HG03103 (cell line): ENCODE results near the gene KRT15.

Experiments used
- ATAC-seq: cut with Tn5 transposase; IDR thresholded peaks from one replicate; pipeline ENCODE4 v1.9.1; 2021; ENCODE audit warnings: low read depth; ENCODE audit not compliant: unreplicated experiment

The KRT15 gene

GRCh38 chr17:41505809-41506767 lies 12.6 kb downstream of the KRT15 start:
- ATAC-seq, result no peak

GRCh38 chr17:41505007-41505808 lies 13.5 kb downstream of the KRT15 start, which contains the start of gene KRT13:
Gene KRT13, minus strand, starts transcription at chr17:41505612. Its CDS starts 62 bp downstream, at chr17:41505550.
- no peak for ATAC-seq

GRCh38 chr17:41504246-41504977 lies 14.3 kb downstream of the KRT15 start:
- ATAC-seq, result no peak

GRCh38 chr17:41503202-41503601 lies 15.5 kb downstream of the KRT15 start:
- no peak for ATAC-seq

GRCh38 chr17:41500131-41500911 lies 18.4 kb downstream of the KRT15 start:
- ATAC-seq, result no peak

GRCh38 chr17:41499714-41500113 lies 19.0 kb downstream of the KRT15 start:
- no peak for ATAC-seq

GRCh38 chr17:41498276-41498675 lies 20.4 kb downstream of the KRT15 start:
- ATAC-seq, result no peak

GRCh38 chr17:41496803-41497484 lies 21.7 kb downstream of the KRT15 start:
- ATAC-seq, result no peak

- no peak for ATAC-seq
These were observed 24.2 kb downstream of the KRT15 start for GRCh38 chr17:41494524-41494923.

GRCh38 chr17:41492771-41493170 lies 25.9 kb downstream of the KRT15 start:
- no peak for ATAC-seq

- ATAC-seq, result no peak
These were observed 26.3 kb downstream of the KRT15 start for GRCh38 chr17:41492351-41492750.

- ATAC-seq, result no peak
These were observed 27.2 kb downstream of the KRT15 start for GRCh38 chr17:41491476-41491875.

GRCh38 chr17:41490000-41490990 lies 28.4 kb downstream of the KRT15 start:
- ATAC-seq, result no peak

GRCh38 chr17:41489531-41489930 lies 29.2 kb downstream of the KRT15 start, which contains the start of gene KRT36:
Gene KRT36, minus strand, starts transcription at chr17:41489910. Its CDS starts 46 bp downstream, at chr17:41489864.
- no peak for ATAC-seq

GRCh38 chr17:41486809-41487530 lies 31.7 kb downstream of the KRT15 start:
- ATAC-seq, result no peak

- ATAC-seq, result no peak
These were observed 32.4 kb downstream of the KRT15 start for GRCh38 chr17:41486316-41486715.
